WTC11 (cell line): ENCODE measurements around the gene PKHD1. TPM values are rescaled to one million over a fixed set of nuclear protein-coding genes. Genes with fewer than 3 reads are reported as not detected.

Experiments
- ATAC-seq: fragments of 200-7000 bp; cut with Tn5 transposase; 2 replicates; pipeline ENCODE4 v1.10.0; 2021; ENCODE audit warnings: mild to moderate bottlenecking, moderate library complexity
- CTCF ChIA-PET: fragments of 300-600 bp; sonication (Branson Sonifier 250); formaldehyde crosslinking; loops from one replicate; lab custom pipeline; 2021; ENCODE audit warnings: antibody characterized with exemption; lab: Charles Lee
- POLR2A ChIA-PET: fragments of 350-600 bp; sonication (Branson Sonifier 250); formaldehyde crosslinking; loops from one replicate; lab custom pipeline; 2021; ENCODE audit warnings: antibody characterized with exemption; lab: Charles Lee
- DNase-seq: peaks from one replicate; pipeline ENCODE4 v3.0.0; 2021; ENCODE audit warnings: low spot score
- H3K27ac Mint-ChIP-seq: 2 replicates; pipeline ENCODE4 v1.8.0; 2021; ENCODE audit warnings: mixed read lengths
- H3K27me3 Mint-ChIP-seq: 2 replicates; pipeline ENCODE4 v1.8.0; 2021; ENCODE audit warnings: low read depth, mild to moderate bottlenecking, moderate library complexity, mixed read lengths
- H3K36me3 Mint-ChIP-seq: 2 replicates; pipeline ENCODE4 v1.8.0; 2021; ENCODE audit warnings: mixed read lengths
- H3K4me1 Mint-ChIP-seq: 2 replicates; pipeline ENCODE4 v1.8.0; 2022; ENCODE audit warnings: mixed read lengths
- H3K4me3 Mint-ChIP-seq: 2 replicates; pipeline ENCODE4 v1.8.0; 2021; ENCODE audit warnings: mild to moderate bottlenecking, moderate library complexity, mixed read lengths
- H3K9me3 Mint-ChIP-seq: 2 replicates; pipeline ENCODE4 v1.8.0; 2021; ENCODE audit warnings: mixed read lengths
- CTCF ChIP-seq: fragments of 200-600 bp; IDR thresholded peaks from 2 replicates; pipeline ENCODE4 v1.8.0; 2022; ENCODE audit warnings: antibody characterized with exemption
- EMX1 ChIP-seq: fragments of 250-450 bp; sonication (Bioruptor Pico); IDR thresholded peaks from 2 replicates; pipeline ENCODE4 v1.8.0; 2021; ENCODE audit warnings: mild to moderate bottlenecking
- KAT7 ChIP-seq: sonication (generic); formaldehyde crosslinking; IDR thresholded peaks from 2 replicates; pipeline ENCODE4 v1.8.1; 2023; ENCODE audit warnings: missing genetic modification reagents, mild to moderate bottlenecking, borderline replicate concordance
- PREB ChIP-seq: sonication (generic); formaldehyde crosslinking; IDR thresholded peaks from 2 replicates; pipeline ENCODE4 v1.8.1; 2022; ENCODE audit warnings: mild to moderate bottlenecking, missing genetic modification reagents, moderate library complexity, borderline replicate concordance
- USF1 ChIP-seq: sonication (generic); formaldehyde crosslinking; IDR thresholded peaks from 2 replicates; pipeline ENCODE4 v1.8.0; 2022; ENCODE audit warnings: mild to moderate bottlenecking, missing genetic modification reagents
- ZNF263 ChIP-seq: sonication (generic); formaldehyde crosslinking; IDR thresholded peaks from 2 replicates; pipeline ENCODE4 v1.8.1; 2022; ENCODE audit warnings: low read depth, mild to moderate bottlenecking, moderate library complexity, missing genetic modification reagents
- ZNF532 ChIP-seq: fragments of 250-450 bp; sonication (Bioruptor Pico); IDR thresholded peaks from 2 replicates; pipeline ENCODE4 v1.9.0; 2021; ENCODE audit warnings: mild to moderate bottlenecking, borderline replicate concordance
- total RNA-seq: library from RNA; stranded (reverse); gene quantifications from 3 replicates; pipeline ENCODE4 v1.2.3, GENCODE V29; 2021
- TF ChIP-seq, protein P1 (sequence below): sonication (generic); formaldehyde crosslinking; IDR thresholded peaks from 2 replicates; pipeline ENCODE4 v1.8.0; 2022; ENCODE audit warnings: mild to moderate bottlenecking, missing genetic modification reagents

The PKHD1 gene
- total RNA-seq, 1 experiment from 2014 or later, result 0.15 TPM

- POLR2A ChIA-PET, result no interaction called here
- Mint-ChIP-seq H3K4me3 (no peak overlapping the region), H3K4me1 (peaks cover 17% of the 10 kb centered on the region), H3K27ac (no peak overlapping the region), H3K36me3 (peaks cover 14% of the 10 kb centered on the region), H3K27me3 (no peaks in the 10 kb centered on the region; the same call in 1 of the 2 replicates), H3K9me3 (peaks cover 25% of the 10 kb centered on the region)
- TF ChIP-seq KAT7 (CRISPR knock-in tag) (no peak), EMX1 (CRISPR knock-in tag) (no peak), USF1 (CRISPR knock-in tag) (no peak)
- TF ChIP-seq, protein P1, sequence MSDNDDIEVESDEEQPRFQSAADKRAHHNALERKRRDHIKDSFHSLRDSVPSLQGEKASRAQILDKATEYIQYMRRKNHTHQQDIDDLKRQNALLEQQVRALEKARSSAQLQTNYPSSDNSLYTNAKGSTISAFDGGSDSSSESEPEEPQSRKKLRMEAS (CRISPR knock-in tag), result no peak
- CTCF ChIA-PET, result interaction anchor here (2.4 kb wide), 1 partner anchor 77 kb away, joined by 13 read pairs; no protein-coding TSS in a partner anchor
- ATAC-seq, result no peak
- DNase-seq, result no peak
Measured at GRCh38 chr6:51856508-51856907, 230.9 kb downstream of the PKHD1 start.

- POLR2A ChIA-PET, result no interaction called here
- Mint-ChIP-seq H3K27me3 (no peaks in the 10 kb centered on the region; the same call in 1 of the 2 replicates), H3K9me3 (peaks cover 29% of the 10 kb centered on the region), H3K27ac (peak overlapping the region; percentile 68; the same call in 1 of the 2 replicates), H3K4me3 (no peak overlapping the region), H3K36me3 (peaks cover 14% of the 10 kb centered on the region), H3K4me1 (peaks cover 17% of the 10 kb centered on the region)
- ATAC-seq (peak; percentile 94), DNase-seq (peak; percentile 23)
- CTCF ChIA-PET, result interaction anchor here (0.9 to 2.9 kb wide), 5 partner anchors 78 to 194 kb away, joined by 4 to 24 read pairs (median 8); no protein-coding TSS in a partner anchor
- no peak for TF ChIP-seq PREB (CRISPR knock-in tag)
- peak; percentile 58 for TF ChIP-seq CTCF
Measured at GRCh38 chr6:51855310-51856082, 231.9 kb downstream of the PKHD1 start.

DNA sequence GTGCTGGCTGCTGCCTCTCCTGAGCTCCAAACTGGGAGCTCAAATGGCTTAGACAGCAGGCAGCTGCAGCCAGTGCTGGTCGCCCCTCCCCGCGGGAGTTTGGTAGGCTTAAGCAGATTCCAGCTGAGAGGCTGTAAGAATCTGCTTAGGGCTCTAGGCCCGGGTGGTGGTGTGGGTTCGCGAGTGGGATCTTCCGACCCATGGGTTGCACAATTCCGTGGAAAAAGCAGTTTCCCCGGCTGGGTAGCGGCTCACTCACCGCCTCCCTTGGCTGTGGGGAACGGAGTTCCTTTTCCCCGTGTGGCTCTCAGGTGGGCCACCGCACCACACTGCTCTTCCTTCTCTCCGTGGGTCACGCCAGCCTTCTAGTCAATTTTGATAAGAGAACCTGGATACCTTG lies 232.5 kb downstream of the PKHD1 start:
- ChIA-PET CTCF (interaction anchor here (0.9 to 2.9 kb wide), 7 partner anchors 11 to 195 kb away, joined by 3 to 24 read pairs (median 6); no protein-coding TSS in a partner anchor), POLR2A (no interaction called here)
- no peak overlapping the region for H3K4me3 Mint-ChIP-seq
- no peaks in the 10 kb centered on the region; the same call in 1 of the 2 replicates for H3K27me3 Mint-ChIP-seq
- H3K36me3 Mint-ChIP-seq, result peaks cover 14% of the 10 kb centered on the region
- peak; percentile 69 for ATAC-seq
- H3K4me1 Mint-ChIP-seq, result peaks cover 17% of the 10 kb centered on the region
- peak overlapping the region; percentile 68; the same call in 1 of the 2 replicates for H3K27ac Mint-ChIP-seq
- H3K9me3 Mint-ChIP-seq, result peaks cover 35% of the 10 kb centered on the region
- TF ChIP-seq ZNF263 (CRISPR knock-in tag) (no peak), ZNF532 (CRISPR knock-in tag) (0 out of 2 replicates have a peak, but pooled peaks have one; percentile 29)
- peak; percentile 28 for DNase-seq
